ENCODE results near the gene TUBA1C. TPM values are rescaled to one million over a fixed set of nuclear protein-coding genes. Genes with fewer than 3 reads are reported as not detected.

Gene TUBA1C
- 100 to 1,000 TPM; 214 to 227 TPM for total RNA-seq

DNA sequence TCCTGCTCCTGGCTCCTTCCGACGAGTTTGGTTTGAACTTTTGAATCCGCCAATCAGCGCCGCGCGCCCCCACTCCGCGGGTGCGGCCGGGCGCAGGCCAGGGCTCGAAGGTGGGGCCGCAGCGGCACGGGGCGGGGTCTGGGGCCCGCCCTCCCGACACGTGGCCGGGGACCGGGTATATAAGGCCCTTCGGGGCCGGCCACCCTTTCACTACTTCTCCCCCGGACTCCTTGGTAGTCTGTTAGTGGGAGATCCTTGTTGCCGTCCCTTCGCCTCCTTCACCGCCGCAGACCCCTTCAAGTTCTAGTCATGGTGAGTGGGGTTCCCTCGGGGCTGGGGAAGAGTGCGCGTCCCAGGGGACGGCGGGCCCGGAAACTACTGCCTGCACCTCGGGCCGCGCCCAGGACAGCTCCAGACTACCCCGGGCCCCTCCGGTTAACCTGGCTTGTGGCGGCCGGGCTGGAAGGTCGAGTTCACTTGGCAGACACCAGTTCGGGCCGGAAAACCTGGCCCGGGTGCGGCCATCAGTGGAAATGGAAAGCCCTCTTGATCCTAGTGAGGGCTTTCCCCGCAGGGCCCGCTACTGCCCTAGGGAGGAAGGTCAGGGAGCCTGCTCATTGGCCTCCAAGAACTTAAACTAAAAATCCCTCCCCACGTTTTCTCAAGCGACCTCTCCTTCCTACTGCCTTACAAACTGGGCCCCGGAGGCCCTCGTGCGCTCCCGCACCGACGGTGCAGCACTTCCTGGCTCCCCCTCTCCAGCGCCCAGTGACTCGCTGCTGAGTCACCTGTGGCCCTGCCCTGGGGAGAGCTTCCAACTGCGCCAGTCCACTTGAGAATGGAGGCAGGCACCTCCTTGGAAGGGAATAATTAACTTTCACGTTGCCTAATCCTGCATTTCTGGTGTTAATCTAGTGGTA is at the start of gene TUBA1C:
TUBA1C (plus strand) TSS at position 210 of the 920 bp plus-strand sequence; CDS start at position 310, 100 bp downstream.
- Mint-ChIP-seq H3K4me3 (peak within 1 kb of the TSS; percentile 97), H3K27me3 (ENCODE audit: low read depth) (peaks cover 2% of the 10 kb centered on the region), H3K9me3 (no peaks in the 10 kb centered on the region), H3K4me1 (ENCODE audit: low read depth) (peaks cover 48% of the 10 kb centered on the region), H3K36me3 (ENCODE audit: low read depth) (peaks cover 43% of the 10 kb centered on the region), H3K27ac (peak within 1 kb of the TSS; percentile 96)
- CTCF ChIA-PET, result interaction anchor here (2.0 to 2.5 kb wide), 2 partner anchors 78 to 82 kb away, joined by 5 to 7 read pairs; partner anchors contain the start of gene DNAJC22
- DNase-seq, result peak; percentile 91
- intact Hi-C loops (cut with micrococcal nuclease), result loop anchor here (1.0 to 10.0 kb wide), 13 partner anchors 31 to 560 kb away; partner anchors contain the start of genes CCNT1, LMBR1L, NCKAP5L and PRKAG1

DNA sequence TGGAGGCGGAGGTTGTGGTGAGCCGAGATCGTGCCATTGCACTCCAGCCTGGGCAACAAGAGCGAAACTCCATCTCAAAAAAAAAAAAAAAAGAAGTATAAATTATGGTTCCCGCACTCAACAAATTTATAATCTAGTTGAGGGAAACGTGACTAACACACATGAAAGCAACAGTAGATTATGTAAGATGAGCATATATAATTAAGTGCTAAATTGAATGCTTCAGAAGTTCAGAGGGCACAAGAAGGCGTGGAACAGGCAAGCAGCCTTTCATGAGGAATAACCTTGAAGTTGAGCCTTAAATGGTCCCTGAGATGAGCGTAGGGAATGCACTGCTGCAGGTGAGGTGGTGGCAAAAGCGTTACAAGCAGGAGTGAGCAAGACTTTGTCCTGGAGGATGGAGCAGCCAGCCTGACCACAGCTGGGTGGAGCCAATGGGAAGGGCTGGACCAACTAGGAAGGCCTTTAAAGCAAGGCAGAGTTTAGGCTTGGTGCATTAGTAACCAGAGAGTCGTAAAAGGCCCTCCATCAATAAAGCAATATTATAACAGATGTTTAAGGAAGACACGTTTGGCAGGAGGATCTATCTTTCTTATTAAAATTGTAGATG is 45.4 kb upstream of the TUBA1C start:
- Mint-ChIP-seq H3K27me3 (ENCODE audit: low read depth) (peaks cover 2% of the 10 kb centered on the region), H3K4me3 (no peak overlapping the region), H3K9me3 (no peaks in the 10 kb centered on the region), H3K4me1 (ENCODE audit: low read depth) (no peaks in the 10 kb centered on the region), H3K36me3 (ENCODE audit: low read depth) (no peaks in the 10 kb centered on the region), H3K27ac (no peak overlapping the region)
- intact Hi-C loops (cut with micrococcal nuclease), result no loop called here
- no peak for DNase-seq
- CTCF ChIA-PET, result interaction anchor here (0.6 to 1.1 kb wide), 3 partner anchors 15 to 363 kb away, joined by 3 to 7 read pairs (median 3); no protein-coding TSS in a partner anchor

DNA sequence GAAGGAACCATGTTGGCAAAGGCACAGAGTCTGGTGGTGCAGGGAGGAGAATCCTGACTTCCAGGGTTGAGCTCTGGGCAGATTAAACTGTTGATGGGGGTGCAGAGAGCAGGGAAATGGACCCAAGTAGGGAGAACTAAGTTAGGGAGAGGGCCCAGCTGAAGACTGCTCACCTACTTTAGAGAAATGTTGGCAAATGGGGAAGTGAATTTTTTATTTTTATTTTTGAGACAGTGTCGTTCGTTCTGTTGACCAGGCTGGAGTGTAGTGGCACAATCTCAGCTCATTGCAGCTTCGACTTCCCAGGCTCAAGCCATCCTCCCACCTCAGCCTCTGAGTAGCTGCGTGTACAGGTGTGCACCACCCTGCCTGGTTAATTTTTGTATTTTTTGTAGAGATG is 43.9 kb upstream of the TUBA1C start:
- H3K9me3 Mint-ChIP-seq, result no peaks in the 10 kb centered on the region
- H3K36me3 Mint-ChIP-seq (ENCODE audit: low read depth), result no peaks in the 10 kb centered on the region
- H3K4me1 Mint-ChIP-seq (ENCODE audit: low read depth), result no peaks in the 10 kb centered on the region
- intact Hi-C loops (cut with micrococcal nuclease), result no loop called here
- no peak overlapping the region for H3K4me3 Mint-ChIP-seq
- CTCF ChIA-PET, result interaction anchor here (0.6 to 0.9 kb wide), 3 partner anchors 12 to 138 kb away, joined by 3 to 4 read pairs (median 3); no protein-coding TSS in a partner anchor
- no peak for DNase-seq
- no peak overlapping the region for H3K27ac Mint-ChIP-seq
- no peaks in the 10 kb centered on the region for H3K27me3 Mint-ChIP-seq (ENCODE audit: low read depth)

DNA sequence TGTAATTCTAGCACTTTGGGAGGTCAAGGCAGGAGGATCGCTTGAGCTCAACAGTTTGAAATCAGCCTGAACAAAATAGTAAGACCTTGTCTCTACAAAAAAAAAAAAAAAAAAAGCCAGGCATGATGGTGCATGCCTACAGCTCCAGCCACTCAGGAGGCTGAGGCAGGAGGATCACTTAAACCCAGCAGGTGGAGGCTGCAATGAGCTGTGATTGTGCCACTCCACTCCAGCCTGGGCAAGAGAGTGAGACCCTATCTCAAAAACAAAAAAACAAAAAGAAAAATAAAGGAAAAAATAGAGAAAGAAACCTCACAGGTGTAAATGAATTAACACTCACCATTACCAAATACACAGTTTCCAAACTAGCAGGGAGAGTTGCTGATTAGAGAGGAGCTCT is 41.8 kb upstream of the TUBA1C start:
- no peak overlapping the region for H3K27ac Mint-ChIP-seq
- no peak overlapping the region for H3K4me3 Mint-ChIP-seq
- intact Hi-C loops (cut with micrococcal nuclease), result no loop called here
- no peaks in the 10 kb centered on the region for H3K36me3 Mint-ChIP-seq (ENCODE audit: low read depth)
- no peaks in the 10 kb centered on the region for H3K4me1 Mint-ChIP-seq (ENCODE audit: low read depth)
- H3K9me3 Mint-ChIP-seq, result no peaks in the 10 kb centered on the region
- no peaks in the 10 kb centered on the region for H3K27me3 Mint-ChIP-seq (ENCODE audit: low read depth)
- CTCF ChIA-PET, result interaction anchor here (0.7 to 2.5 kb wide), 8 partner anchors 10 to 294 kb away, joined by 3 to 12 read pairs (median 5); no protein-coding TSS in a partner anchor
- no peak for DNase-seq

DNA sequence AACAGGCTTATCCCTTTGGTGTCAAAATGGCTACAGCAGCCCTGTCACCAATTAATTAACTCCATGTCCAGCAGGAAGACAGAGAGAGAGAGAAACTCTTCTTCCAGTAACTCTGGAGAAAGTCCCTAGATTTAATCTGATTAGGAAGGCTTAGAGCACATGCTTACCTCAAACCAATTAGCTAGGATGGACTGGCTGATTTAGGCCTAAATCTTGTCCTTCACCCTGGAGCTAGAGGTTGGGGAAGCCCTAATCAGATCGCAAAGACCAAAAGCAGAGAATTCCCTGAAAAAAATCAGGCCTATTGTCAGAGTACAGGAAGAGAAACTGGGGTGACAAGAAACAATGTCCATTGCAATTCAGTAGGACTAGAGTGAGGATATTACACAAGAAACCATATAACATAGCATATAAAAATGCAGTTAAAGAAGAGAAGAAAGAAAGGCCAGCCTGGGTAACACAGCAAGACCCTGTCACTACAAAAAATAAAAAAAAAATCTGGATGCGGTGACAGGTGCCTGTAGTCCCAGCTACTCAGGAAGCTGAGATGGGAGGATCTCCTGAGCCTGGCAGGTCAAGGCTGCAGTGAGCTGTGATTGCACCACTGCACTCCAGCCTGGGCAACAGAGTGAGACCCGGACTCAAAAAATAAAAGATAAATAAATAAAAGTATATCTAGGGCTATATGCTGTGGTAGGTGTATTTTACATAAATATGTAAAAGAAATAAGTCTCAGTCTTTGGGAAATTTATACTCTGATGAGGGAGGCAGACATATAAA is 41.1 kb upstream of the TUBA1C start:
- intact Hi-C loops (cut with micrococcal nuclease), result no loop called here
- no peaks in the 10 kb centered on the region for H3K4me1 Mint-ChIP-seq (ENCODE audit: low read depth)
- CTCF ChIA-PET, result interaction anchor here (0.6 to 2.5 kb wide), 9 partner anchors 11 to 370 kb away, joined by 3 to 12 read pairs (median 4); no protein-coding TSS in a partner anchor
- H3K27me3 Mint-ChIP-seq (ENCODE audit: low read depth), result no peaks in the 10 kb centered on the region
- no peaks in the 10 kb centered on the region for H3K9me3 Mint-ChIP-seq
- DNase-seq, result no peak
- no peak overlapping the region for H3K4me3 Mint-ChIP-seq
- H3K36me3 Mint-ChIP-seq (ENCODE audit: low read depth), result no peaks in the 10 kb centered on the region
- H3K27ac Mint-ChIP-seq, result no peak overlapping the region

DNA sequence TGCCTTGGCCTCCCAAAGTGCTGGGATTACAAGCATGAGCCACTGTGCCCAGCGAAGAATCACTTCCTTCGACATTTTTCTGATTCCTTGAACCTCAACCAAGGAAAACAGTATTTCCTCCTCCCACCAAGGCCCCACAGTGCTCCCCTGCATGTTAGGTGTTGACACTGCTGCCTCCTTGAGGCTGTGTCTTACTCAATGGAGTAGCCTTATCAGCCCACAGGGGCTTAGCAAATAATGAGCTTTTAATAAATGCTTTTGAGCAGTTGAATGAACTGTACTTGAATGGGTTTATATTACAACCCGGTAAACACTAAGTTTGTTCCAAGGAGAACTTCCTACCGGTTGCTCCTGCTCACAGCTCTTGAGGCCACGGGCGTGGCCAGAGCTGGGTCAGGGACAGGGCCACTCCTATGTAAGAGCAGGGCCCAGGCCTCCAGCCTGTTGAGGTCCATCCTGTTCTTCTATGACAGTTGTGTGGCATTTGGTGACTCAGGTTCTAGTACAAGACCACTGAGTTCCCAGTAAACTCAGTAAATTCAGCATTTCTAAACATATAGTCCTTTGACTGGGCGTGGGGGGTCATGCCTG is 39.2 kb upstream of the TUBA1C start:
- Mint-ChIP-seq H3K9me3 (no peaks in the 10 kb centered on the region), H3K36me3 (ENCODE audit: low read depth) (no peaks in the 10 kb centered on the region), H3K27me3 (ENCODE audit: low read depth) (no peaks in the 10 kb centered on the region), H3K4me3 (no peak overlapping the region), H3K4me1 (ENCODE audit: low read depth) (no peaks in the 10 kb centered on the region), H3K27ac (no peak overlapping the region)
- intact Hi-C loops (cut with micrococcal nuclease), result no loop called here
- no peak for DNase-seq
- CTCF ChIA-PET, result interaction anchor here (2.1 kb wide), 1 partner anchor 9 kb away, joined by 5 read pairs; no protein-coding TSS in a partner anchor

DNA sequence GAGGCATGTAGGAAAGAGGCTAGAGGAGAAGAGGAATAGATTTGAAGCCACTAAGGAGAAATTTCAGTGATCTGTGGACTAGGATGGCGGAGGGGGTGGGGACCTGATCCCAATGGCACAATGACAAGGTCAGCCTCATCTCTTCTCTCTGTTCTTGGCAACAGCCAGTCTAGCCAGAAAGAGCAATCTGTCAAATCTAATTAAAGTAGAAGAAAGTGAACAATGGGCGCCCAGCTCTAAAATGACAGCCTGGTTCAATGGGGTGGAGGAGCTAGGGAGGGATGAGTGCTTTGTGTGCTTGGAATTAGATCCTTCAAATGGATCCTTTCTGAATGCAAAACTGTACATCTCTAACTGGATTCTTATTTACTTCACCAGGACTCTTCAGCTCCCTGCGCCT is 37.2 kb upstream of the TUBA1C start:
- H3K4me3 Mint-ChIP-seq, result no peak overlapping the region
- H3K4me1 Mint-ChIP-seq (ENCODE audit: low read depth), result no peaks in the 10 kb centered on the region
- CTCF ChIA-PET, result interaction anchor here (0.6 kb wide), 1 partner anchor 116 kb away, joined by 3 read pairs; no protein-coding TSS in a partner anchor
- no peaks in the 10 kb centered on the region for H3K36me3 Mint-ChIP-seq (ENCODE audit: low read depth)
- no peak overlapping the region for H3K27ac Mint-ChIP-seq
- intact Hi-C loops (cut with micrococcal nuclease), result no loop called here
- H3K27me3 Mint-ChIP-seq (ENCODE audit: low read depth), result no peaks in the 10 kb centered on the region
- H3K9me3 Mint-ChIP-seq, result no peaks in the 10 kb centered on the region
- DNase-seq, result no peak

DNA sequence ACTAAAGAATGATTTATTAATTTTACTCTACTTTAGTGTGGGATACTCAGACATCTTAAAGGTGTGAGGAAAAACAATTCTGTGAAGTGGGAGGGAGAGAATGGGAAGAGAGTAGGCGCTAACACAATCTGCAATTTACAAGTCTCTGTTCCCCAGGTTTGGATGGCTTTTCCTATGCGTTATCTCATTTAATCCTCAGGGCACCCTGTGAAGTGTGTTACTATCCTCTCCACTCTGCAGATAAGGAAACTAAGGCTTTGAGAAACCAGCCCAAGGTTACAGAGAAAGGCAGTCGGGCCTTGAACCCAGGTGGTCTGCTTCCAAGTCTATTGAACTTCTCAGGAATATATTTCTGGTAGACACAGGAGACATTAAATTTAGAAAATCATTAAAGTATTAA is 36.2 kb upstream of the TUBA1C start:
- H3K36me3 Mint-ChIP-seq (ENCODE audit: low read depth), result no peaks in the 10 kb centered on the region
- H3K27ac Mint-ChIP-seq, result no peak overlapping the region
- CTCF ChIA-PET, result interaction anchor here (0.6 kb wide), 1 partner anchor 115 kb away, joined by 3 read pairs; no protein-coding TSS in a partner anchor
- peaks cover 3% of the 10 kb centered on the region for H3K4me1 Mint-ChIP-seq (ENCODE audit: low read depth)
- intact Hi-C loops (cut with micrococcal nuclease), result no loop called here
- DNase-seq, result no peak
- no peaks in the 10 kb centered on the region for H3K27me3 Mint-ChIP-seq (ENCODE audit: low read depth)
- no peak overlapping the region for H3K4me3 Mint-ChIP-seq
- no peaks in the 10 kb centered on the region for H3K9me3 Mint-ChIP-seq

DNA sequence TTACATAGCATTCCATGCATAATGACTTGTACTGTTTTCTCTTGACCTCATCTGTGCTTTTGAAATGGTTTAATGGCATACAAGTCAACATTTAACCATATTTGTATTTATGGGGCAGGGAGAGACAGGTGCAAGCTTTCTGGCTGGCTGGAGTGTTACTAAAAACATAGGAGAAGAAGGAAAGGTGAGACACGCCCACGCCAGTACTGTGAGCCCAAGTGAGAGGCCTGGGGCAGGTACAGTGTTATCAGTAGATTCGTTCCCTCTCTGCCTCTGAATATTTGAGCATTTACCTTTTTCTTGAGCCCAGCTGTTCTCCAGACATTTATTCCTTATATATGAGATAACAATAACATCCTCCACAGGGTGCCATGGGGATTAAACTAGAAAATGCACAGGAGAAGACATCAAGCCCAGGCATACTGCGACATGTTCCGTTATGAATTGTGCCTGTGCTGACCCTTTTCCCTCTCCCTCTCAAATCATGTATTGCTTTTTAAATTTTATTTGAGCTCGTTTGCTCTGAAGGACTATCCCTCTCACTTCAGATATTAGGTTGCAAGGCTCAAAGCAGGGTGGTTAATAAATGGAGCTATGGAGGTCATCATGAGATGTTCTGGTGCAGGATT is 34.6 kb upstream of the TUBA1C start:
- DNase-seq, result no peak
- intact Hi-C loops (cut with micrococcal nuclease), result no loop called here
- no peak overlapping the region for H3K27ac Mint-ChIP-seq
- H3K4me1 Mint-ChIP-seq (ENCODE audit: low read depth), result peaks cover 10% of the 10 kb centered on the region
- no peaks in the 10 kb centered on the region for H3K36me3 Mint-ChIP-seq (ENCODE audit: low read depth)
- H3K27me3 Mint-ChIP-seq (ENCODE audit: low read depth), result no peaks in the 10 kb centered on the region
- CTCF ChIA-PET, result interaction anchor here (0.5 to 0.8 kb wide), 3 partner anchors 10 to 143 kb away, joined by 3 read pairs; no protein-coding TSS in a partner anchor
- H3K9me3 Mint-ChIP-seq, result no peaks in the 10 kb centered on the region
- H3K4me3 Mint-ChIP-seq, result no peak overlapping the region

DNA sequence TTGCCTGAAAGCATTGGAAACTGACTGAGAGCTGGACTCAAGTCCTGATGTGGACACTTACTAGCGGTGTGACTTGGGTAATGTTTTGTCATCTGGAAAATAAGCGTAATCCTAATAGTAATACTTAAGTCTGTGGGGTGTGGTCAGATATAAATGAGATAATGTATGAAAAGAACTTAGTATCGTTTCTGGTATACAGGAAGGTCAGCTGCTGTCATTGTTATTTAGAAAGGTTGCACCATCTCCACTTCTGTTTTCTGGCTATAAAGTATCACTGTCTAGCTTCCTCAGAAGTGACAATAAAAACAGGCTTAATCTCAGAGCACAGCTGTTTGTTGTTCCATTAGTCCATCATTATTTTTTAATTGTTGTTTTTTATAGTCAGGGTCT is 34.1 kb upstream of the TUBA1C start:
- no peak overlapping the region for H3K4me3 Mint-ChIP-seq
- no peaks in the 10 kb centered on the region for H3K27me3 Mint-ChIP-seq (ENCODE audit: low read depth)

More for the DNA sequence above, 34.1 kb upstream of the TUBA1C start:
- no peaks in the 10 kb centered on the region for H3K9me3 Mint-ChIP-seq
- H3K27ac Mint-ChIP-seq, result no peak overlapping the region
- intact Hi-C loops (cut with micrococcal nuclease), result no loop called here
- peaks cover 10% of the 10 kb centered on the region for H3K4me1 Mint-ChIP-seq (ENCODE audit: low read depth)
- CTCF ChIA-PET, result interaction anchor here (0.5 to 0.8 kb wide), 3 partner anchors 9 to 143 kb away, joined by 3 read pairs; no protein-coding TSS in a partner anchor
- no peak for DNase-seq
- no peaks in the 10 kb centered on the region for H3K36me3 Mint-ChIP-seq (ENCODE audit: low read depth)
